Upper lobe of right lung (tissue), 1 donor: ENCODE measurements around the gene TMEM38B. TPM values are rescaled to one million over a fixed set of nuclear protein-coding genes. Genes with fewer than 3 reads are reported as not detected.

Source experiments
- ATAC-seq: fragments of 200-7000 bp; cut with Tn5 transposase; one replicate; pipeline ENCODE4 v1.9.1; 2020; ENCODE audit warnings: mild to moderate bottlenecking, moderate library complexity
- DNase-seq: peaks from one replicate; pipeline ENCODE4 v3.0.0-alpha.2; 2020
- H3K27ac ChIP-seq: fragments of 200-600 bp; one replicate; pipeline ENCODE4 v1.8.0; 2022
- H3K27me3 ChIP-seq: fragments of 200-600 bp; one replicate; pipeline ENCODE4 v1.8.0; 2022; ENCODE audit warnings: mild to moderate bottlenecking
- H3K36me3 ChIP-seq: fragments of 200-600 bp; one replicate; pipeline ENCODE4 v1.8.0; 2022
- H3K4me1 ChIP-seq: fragments of 200-600 bp; one replicate; pipeline ENCODE4 v1.8.0; 2022
- H3K4me3 ChIP-seq: fragments of 200-600 bp; one replicate; pipeline ENCODE4 v1.8.0; 2022; ENCODE audit warnings: mild to moderate bottlenecking
- H3K9me3 ChIP-seq: fragments of 200-600 bp; one replicate; pipeline ENCODE4 v1.8.0; 2022
- CTCF ChIP-seq: fragments of 200-600 bp; IDR thresholded peaks from one replicate; pipeline ENCODE4 v1.8.0; 2022; ENCODE audit warnings: antibody characterized with exemption
- intact Hi-C: fragments of 100-400 bp; cut with DNase I; formaldehyde crosslinking; loops from one replicate; pipeline ENCODE4 v1.11.0; 2022
- total RNA-seq: library from RNA; stranded (reverse); fragmentation: NEBNext Ultra II Directional; extraction: Animal tissue kit (Norgen Biotek cat#: 25700); gene quantifications from one replicate; pipeline ENCODE4 v1.2.1, GENCODE V29; 2021
- donor health status: DM: no; HTN: yes; CAD: no; lungs with severe emphysema.

The TMEM38B gene
- total RNA-seq, 1 donor from 2014 or later = 15.9 TPM

- peaks cover 29% of the 10 kb centered on the region for H3K27me3 ChIP-seq
- DNase-seq (peak; percentile 86), ATAC-seq (peak; percentile 85)
- peaks cover 7% of the 10 kb centered on the region for H3K4me1 ChIP-seq
- H3K9me3 ChIP-seq = no peaks in the 10 kb centered on the region
- no peaks in the 10 kb centered on the region for H3K36me3 ChIP-seq
- no peak for TF ChIP-seq CTCF
- peak overlapping the region; percentile 89 for H3K4me3 ChIP-seq
- peak overlapping the region; percentile 18 for H3K27ac ChIP-seq
- intact Hi-C loops = no loop called here
Observed at GRCh38 chr9:105694848-105695581, 674 bp downstream of the TMEM38B start.

GRCh38 chr9:105696219-105696793 is 2.0 kb downstream of the TMEM38B start:
- peaks cover 7% of the 10 kb centered on the region for H3K4me1 ChIP-seq
- no peak overlapping the region for H3K4me3 ChIP-seq
- H3K27ac ChIP-seq = no peak overlapping the region
- DNase-seq = no peak
- no peak for TF ChIP-seq CTCF
- peaks cover 21% of the 10 kb centered on the region for H3K27me3 ChIP-seq
- no peak for ATAC-seq
- no peaks in the 10 kb centered on the region for H3K9me3 ChIP-seq
- intact Hi-C loops = no loop called here
- H3K36me3 ChIP-seq = no peaks in the 10 kb centered on the region

GRCh38 chr9:105697871-105698270 is 3.5 kb downstream of the TMEM38B start:
- Histone ChIP-seq H3K36me3 (no peaks in the 10 kb centered on the region), H3K4me3 (no peak overlapping the region), H3K9me3 (no peaks in the 10 kb centered on the region), H3K27ac (no peak overlapping the region), H3K27me3 (peaks cover 5% of the 10 kb centered on the region), H3K4me1 (peaks cover 7% of the 10 kb centered on the region)
- DNase-seq (no peak), ATAC-seq (no peak)
- TF ChIP-seq CTCF = no peak
- intact Hi-C loops = no loop called here

- Histone ChIP-seq H3K27me3 (no peaks in the 10 kb centered on the region), H3K27ac (no peak overlapping the region), H3K4me1 (peaks cover 7% of the 10 kb centered on the region), H3K4me3 (no peak overlapping the region), H3K36me3 (no peaks in the 10 kb centered on the region), H3K9me3 (no peaks in the 10 kb centered on the region)
- DNase-seq (no peak), ATAC-seq (no peak)
- intact Hi-C loops = no loop called here
- no peak for TF ChIP-seq CTCF
Observed at GRCh38 chr9:105698348-105698870, 4.1 kb downstream of the TMEM38B start.

- H3K36me3 ChIP-seq = no peaks in the 10 kb centered on the region
- no peak overlapping the region for H3K4me3 ChIP-seq
- TF ChIP-seq CTCF = no peak
- intact Hi-C loops = no loop called here
- no peaks in the 10 kb centered on the region for H3K9me3 ChIP-seq
- ATAC-seq = no peak
- no peaks in the 10 kb centered on the region for H3K27me3 ChIP-seq
- H3K27ac ChIP-seq = no peak overlapping the region
- H3K4me1 ChIP-seq = no peaks in the 10 kb centered on the region
- DNase-seq = no peak
Observed at GRCh38 chr9:105700668-105701067, 6.3 kb downstream of the TMEM38B start.
